ENCODE results near the gene BTBD1. TPM values are rescaled to one million over a fixed set of nuclear protein-coding genes. Genes with fewer than 3 reads are reported as not detected.

BTBD1 gene
- total and polyA plus RNA-seq, 2 donors (not counting 3 experiments of a cell fraction or from before 2014, with no cell fraction given): 30.8 to 58.0 TPM

- POLR2A ChIA-PET: no interaction called here
- H4K20me1 ChIP-seq (replicated peaks; ENCODE audit: control insufficient read depth, extremely low read depth, insufficient read depth, low read length): no peaks in the 10 kb centered on the region
- FAIRE-seq (no peak), DNase-seq (ENCODE audit: low read depth, low spot score) (no peak)
- H3K4me3 ChIP-seq (replicated peaks in 1 of 3; ENCODE audit: insufficient read depth in 1 of 3, low read depth in 1 of 3, low read length in 3 of 3): no peak overlapping the region
- H2AFZ ChIP-seq (ENCODE audit: low read depth, low read length): no peak overlapping the region
- H3K36me3 ChIP-seq (ENCODE audit: control insufficient read depth in 2 of 2, extremely low read depth in 1 of 2, insufficient read depth in 2 of 2, low read length in 2 of 2): no peaks in the 10 kb centered on the region
- no peaks in the 10 kb centered on the region for H3K9me1 ChIP-seq (replicated peaks; ENCODE audit: control insufficient read depth, extremely low read depth, insufficient read depth, low read length)
- TF ChIP-seq POLR2AphosphoS5 (IDR thresholded peaks at IDR 0.05; ENCODE audit: insufficient read depth, low read depth, low read length) (no peak), JUN (IDR thresholded peaks at IDR 0.05; ENCODE audit: borderline replicate concordance, insufficient read depth, insufficient read length, low read depth) (no peak), MAX (IDR thresholded peaks at IDR 0.05; ENCODE audit: insufficient read depth, insufficient read length) (no peak), EZH2 (IDR thresholded peaks at IDR 0.05; ENCODE audit: borderline replicate concordance, low read depth, low read length, severe bottlenecking) (no peak), FOS (IDR thresholded peaks at IDR 0.05; ENCODE audit: borderline replicate concordance, insufficient read depth, low read length) (no peak)
- dilution Hi-C loops (cut with MboI; ENCODE audit: extremely low pct_ligation_motif_present, low sequenced_read_pairs): no loop called here
- H3K79me2 ChIP-seq (ENCODE audit: control insufficient read depth, insufficient read depth, low read length): no peaks in the 10 kb centered on the region
- no peaks in the 10 kb centered on the region for H3K9me3 ChIP-seq (replicated peaks; ENCODE audit: control insufficient read depth, insufficient read depth, low read length)
- CTCF ChIA-PET: no interaction called here
- BruUV-seq (replicated peaks): no TSS peak
- no peak overlapping the region for H3K27ac ChIP-seq (ENCODE audit: insufficient read depth, low read depth, low read length)
- intact Hi-C loops (cut with micrococcal nuclease): no loop called here
- H3K4me2 ChIP-seq (ENCODE audit: insufficient read depth, low read length): no peak overlapping the region
- peaks cover 12% of the 10 kb centered on the region for H3K4me1 ChIP-seq (ENCODE audit: control insufficient read depth, extremely low read depth, insufficient read depth, low read length)
- H3K9ac ChIP-seq (replicated peaks; ENCODE audit: extremely low read depth, insufficient read depth, low read length): no peak overlapping the region
- H3K27me3 ChIP-seq (ENCODE audit: control insufficient read depth in 2 of 2, insufficient read depth in 2 of 2, low read length in 2 of 2): no peaks in the 10 kb centered on the region
These were observed 21.8 kb upstream of the BTBD1 start for GRCh38 chr15:83088876-83089275.

- H3K36me3 ChIP-seq (ENCODE audit: control insufficient read depth in 2 of 2, extremely low read depth in 1 of 2, insufficient read depth in 2 of 2, low read length in 2 of 2): no peaks in the 10 kb centered on the region
- no peak overlapping the region for H3K4me3 ChIP-seq (replicated peaks in 1 of 3; ENCODE audit: insufficient read depth in 1 of 3, low read depth in 1 of 3, low read length in 3 of 3)
- H4K20me1 ChIP-seq (replicated peaks; ENCODE audit: control insufficient read depth, extremely low read depth, insufficient read depth, low read length): no peaks in the 10 kb centered on the region
- POLR2A ChIA-PET: no interaction called here
- intact Hi-C loops (cut with micrococcal nuclease): no loop called here
- dilution Hi-C loops (cut with MboI; ENCODE audit: extremely low pct_ligation_motif_present, low sequenced_read_pairs): no loop called here
- DNase-seq (ENCODE audit: low read depth, low spot score): peak; percentile 57
- CTCF ChIA-PET: interaction anchor here (1.8 kb wide), 1 partner anchor 12 kb away, joined by 4 read pairs; no protein-coding TSS in a partner anchor
- TF ChIP-seq POLR2A (IDR thresholded peaks at IDR 0.05; ENCODE audit: low read depth, low read length) (no peak), GATA2 (IDR thresholded peaks at IDR 0.05; ENCODE audit: insufficient read depth, insufficient read length, low read depth, low read length) (no peak), POLR2AphosphoS5 (IDR thresholded peaks at IDR 0.05; ENCODE audit: insufficient read depth, low read depth, low read length) (no peak), CTCF (IDR thresholded peaks at IDR 0.05; ENCODE audit: extremely low read depth in 1 of 2, insufficient read depth in 1 of 2, low read depth in 1 of 2, low read length in 2 of 2) (no peak), MYC (IDR thresholded peaks at IDR 0.05; ENCODE audit: low read depth, low read length) (no peak), MAX (IDR thresholded peaks at IDR 0.05; ENCODE audit: insufficient read depth, insufficient read length) (no peak), JUN (IDR thresholded peaks at IDR 0.05; ENCODE audit: borderline replicate concordance, insufficient read depth, insufficient read length, low read depth) (no peak), FOS (IDR thresholded peaks at IDR 0.05; ENCODE audit: borderline replicate concordance, insufficient read depth, low read length) (no peak), EZH2 (IDR thresholded peaks at IDR 0.05; ENCODE audit: borderline replicate concordance, low read depth, low read length, severe bottlenecking) (no peak)
- no peaks in the 10 kb centered on the region for H3K79me2 ChIP-seq (ENCODE audit: control insufficient read depth, insufficient read depth, low read length)
- H3K4me2 ChIP-seq (ENCODE audit: insufficient read depth, low read length): no peak overlapping the region
- H2AFZ ChIP-seq (ENCODE audit: low read depth, low read length): no peak overlapping the region
- peak; percentile 46 for FAIRE-seq
- H3K9ac ChIP-seq (replicated peaks; ENCODE audit: extremely low read depth, insufficient read depth, low read length): no peak overlapping the region
- H3K27ac ChIP-seq (ENCODE audit: insufficient read depth, low read depth, low read length): no peak overlapping the region
- H3K4me1 ChIP-seq (ENCODE audit: control insufficient read depth, extremely low read depth, insufficient read depth, low read length): peaks cover 7% of the 10 kb centered on the region
- H3K9me1 ChIP-seq (replicated peaks; ENCODE audit: control insufficient read depth, extremely low read depth, insufficient read depth, low read length): no peaks in the 10 kb centered on the region
- H3K27me3 ChIP-seq (ENCODE audit: control insufficient read depth in 2 of 2, insufficient read depth in 2 of 2, low read length in 2 of 2): no peaks in the 10 kb centered on the region
- H3K9me3 ChIP-seq (replicated peaks; ENCODE audit: control insufficient read depth, insufficient read depth, low read length): no peaks in the 10 kb centered on the region
- BruUV-seq (replicated peaks): no TSS peak
These were observed 20.5 kb upstream of the BTBD1 start for GRCh38 chr15:83087576-83087975.
